Lung microvascular endothelial cell (primary cell): ENCODE measurements around the gene VSTM2L. TPM values are rescaled to one million over a fixed set of nuclear protein-coding genes. Genes with fewer than 3 reads are reported as not detected.

Source experiments
- DNase-seq, 2 donors: peaks; one replicate each; pipeline versions ENCODE4 v3.0.0 to v3.0.0-alpha.2; 2010; ENCODE audit warnings: low read depth in 2 of 2
- total RNA-seq: library from RNA; depleted of rRNA; stranded (reverse); fragments of >200 nt; gene quantifications from 2 replicates; pipeline ENCODE4 v1.2.1, GENCODE V29; 2014

VSTM2L gene
- total RNA-seq, 1 donor from 2014 or later, result under 0.01 TPM

GRCh38 chr20:37878835-37879599 is 23.9 kb upstream of the VSTM2L start:
- DNase-seq, result no peak

- no peak for DNase-seq
Observed at GRCh38 chr20:37879843-37880242, 23.1 kb upstream of the VSTM2L start.

GRCh38 chr20:37880726-37881591 is 22.0 kb upstream of the VSTM2L start:
- DNase-seq, result peak in 1 of 2 donors; percentile 74

- no peak for DNase-seq
Observed at GRCh38 chr20:37881601-37882343, 21.2 kb upstream of the VSTM2L start.

- no peak for DNase-seq
Observed at GRCh38 chr20:37882961-37883712, 19.8 kb upstream of the VSTM2L start.

GRCh38 chr20:37885042-37885441 is 17.9 kb upstream of the VSTM2L start:
- no peak for DNase-seq

GRCh38 chr20:37885593-37886503 is 17.1 kb upstream of the VSTM2L start:
- no peak for DNase-seq

- peak in 1 of 2 donors; percentile 27 for DNase-seq
Observed at GRCh38 chr20:37886851-37887297, 16.1 kb upstream of the VSTM2L start.

- DNase-seq, result no peak
Observed at GRCh38 chr20:37888641-37889040, 14.3 kb upstream of the VSTM2L start.

GRCh38 chr20:37890108-37890507 is 12.8 kb upstream of the VSTM2L start:
- DNase-seq, result no peak

GRCh38 chr20:37890643-37891042 is 12.3 kb upstream of the VSTM2L start:
- DNase-seq, result no peak

GRCh38 chr20:37892001-37892400 is 10.9 kb upstream of the VSTM2L start:
- DNase-seq, result no peak

- no peak for DNase-seq
Observed at GRCh38 chr20:37893566-37894241, 9.2 kb upstream of the VSTM2L start.

- no peak for DNase-seq
Observed at GRCh38 chr20:37894454-37894853, 8.5 kb upstream of the VSTM2L start.

- no peak for DNase-seq
Observed at GRCh38 chr20:37895166-37895565, 7.8 kb upstream of the VSTM2L start.

- DNase-seq, result no peak
Observed at GRCh38 chr20:37896932-37897548, 5.9 kb upstream of the VSTM2L start.

GRCh38 chr20:37898233-37899104 is 4.5 kb upstream of the VSTM2L start:
- no peak for DNase-seq
